ENCODE data around the gene POLG.
"Not testable (repeated sequence)": the region's sequence is repeated elsewhere in the genome, so short reads cannot be mapped to it uniquely, and the experiment has no call there.

The POLG gene

GRCh38 chr15:89299896-89300295 lies 34.7 kb downstream of the POLG start:
- TF ChIP-seq, protein P1, sequence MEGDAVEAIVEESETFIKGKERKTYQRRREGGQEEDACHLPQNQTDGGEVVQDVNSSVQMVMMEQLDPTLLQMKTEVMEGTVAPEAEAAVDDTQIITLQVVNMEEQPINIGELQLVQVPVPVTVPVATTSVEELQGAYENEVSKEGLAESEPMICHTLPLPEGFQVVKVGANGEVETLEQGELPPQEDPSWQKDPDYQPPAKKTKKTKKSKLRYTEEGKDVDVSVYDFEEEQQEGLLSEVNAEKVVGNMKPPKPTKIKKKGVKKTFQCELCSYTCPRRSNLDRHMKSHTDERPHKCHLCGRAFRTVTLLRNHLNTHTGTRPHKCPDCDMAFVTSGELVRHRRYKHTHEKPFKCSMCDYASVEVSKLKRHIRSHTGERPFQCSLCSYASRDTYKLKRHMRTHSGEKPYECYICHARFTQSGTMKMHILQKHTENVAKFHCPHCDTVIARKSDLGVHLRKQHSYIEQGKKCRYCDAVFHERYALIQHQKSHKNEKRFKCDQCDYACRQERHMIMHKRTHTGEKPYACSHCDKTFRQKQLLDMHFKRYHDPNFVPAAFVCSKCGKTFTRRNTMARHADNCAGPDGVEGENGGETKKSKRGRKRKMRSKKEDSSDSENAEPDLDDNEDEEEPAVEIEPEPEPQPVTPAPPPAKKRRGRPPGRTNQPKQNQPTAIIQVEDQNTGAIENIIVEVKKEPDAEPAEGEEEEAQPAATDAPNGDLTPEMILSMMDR (IDR thresholded peaks at IDR 0.05; ENCODE audit: insufficient read depth, low read length, missing control alignments): peak; percentile 20
- peak; percentile 23 for DNase-seq (ENCODE audit: low read depth, low spot score)
- POLR2A ChIA-PET: no interaction called here
- no peak overlapping the region for H3K4me3 ChIP-seq (ENCODE audit: low read depth, low read length)
- CTCF ChIA-PET: interaction anchor here (0.6 to 7.1 kb wide), 17 partner anchors 9 to 619 kb away, joined by 3 to 123 read pairs (median 6); partner anchors contain the start of gene FANCI

DNA sequence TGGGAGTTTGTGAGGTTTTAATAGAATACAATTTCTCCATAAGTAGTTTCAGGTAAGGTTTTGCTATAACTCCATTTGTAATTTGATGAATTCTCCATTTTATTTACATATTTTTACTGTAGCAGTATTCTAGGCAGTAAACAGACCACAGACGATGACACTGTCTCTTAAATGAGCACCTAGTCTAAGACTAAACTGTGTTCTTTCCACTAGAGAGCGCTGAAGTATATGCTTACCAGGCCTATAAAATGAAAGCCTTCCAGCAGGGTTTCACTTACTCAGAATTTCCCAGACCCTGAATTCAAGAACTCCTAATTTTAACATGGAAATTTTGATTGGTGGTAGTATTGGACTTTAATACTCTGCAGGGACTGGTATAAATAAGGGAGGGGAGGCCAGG lies 41.6 kb downstream of the POLG start:
- POLR2A ChIA-PET: interaction anchor here (0.6 kb wide), 1 partner anchor 13 kb away, joined by 3 read pairs; no protein-coding TSS in a partner anchor
- DNase-seq (ENCODE audit: low read depth, low spot score): no peak
- CTCF ChIA-PET: interaction anchor here (2.8 to 3.3 kb wide), 2 partner anchors 12 to 86 kb away, joined by 8 read pairs; no protein-coding TSS in a partner anchor
- TF ChIP-seq, protein P1 (IDR thresholded peaks at IDR 0.05; ENCODE audit: insufficient read depth, low read length, missing control alignments): no peak
- H3K4me3 ChIP-seq (ENCODE audit: low read depth, low read length): no peak overlapping the region

DNA sequence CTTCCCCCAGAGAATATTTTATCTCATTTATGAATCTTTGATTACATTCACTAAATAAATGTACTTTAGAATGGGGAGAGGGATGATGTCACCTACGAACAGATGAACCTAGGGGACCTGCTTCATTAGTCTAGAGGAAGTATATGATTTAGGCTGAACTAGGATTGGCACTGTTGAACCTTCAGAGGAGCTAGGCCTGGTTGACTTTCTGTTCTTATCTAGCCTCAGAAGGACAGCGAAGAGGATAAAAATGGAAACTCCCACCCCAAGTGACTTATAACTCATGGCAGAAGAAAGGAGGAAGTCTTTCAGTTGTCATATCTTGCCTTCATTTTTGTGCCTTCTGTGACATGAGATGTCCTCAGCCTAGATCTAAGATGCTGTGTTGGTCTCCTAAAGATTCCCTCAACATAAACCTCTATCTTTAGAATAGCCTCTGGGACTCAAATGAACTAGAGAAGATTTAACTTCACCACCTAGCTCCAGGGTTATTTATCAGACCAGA lies 42.6 kb downstream of the POLG start:
- POLR2A ChIA-PET: no interaction called here
- DNase-seq (ENCODE audit: low read depth, low spot score): no peak
- TF ChIP-seq, protein P1 (IDR thresholded peaks at IDR 0.05; ENCODE audit: insufficient read depth, low read length, missing control alignments): no peak
- CTCF ChIA-PET: interaction anchor here (1.4 to 2.8 kb wide), 2 partner anchors 14 to 85 kb away, joined by 4 to 8 read pairs; no protein-coding TSS in a partner anchor
- H3K4me3 ChIP-seq (ENCODE audit: low read depth, low read length): no peak overlapping the region

DNA sequence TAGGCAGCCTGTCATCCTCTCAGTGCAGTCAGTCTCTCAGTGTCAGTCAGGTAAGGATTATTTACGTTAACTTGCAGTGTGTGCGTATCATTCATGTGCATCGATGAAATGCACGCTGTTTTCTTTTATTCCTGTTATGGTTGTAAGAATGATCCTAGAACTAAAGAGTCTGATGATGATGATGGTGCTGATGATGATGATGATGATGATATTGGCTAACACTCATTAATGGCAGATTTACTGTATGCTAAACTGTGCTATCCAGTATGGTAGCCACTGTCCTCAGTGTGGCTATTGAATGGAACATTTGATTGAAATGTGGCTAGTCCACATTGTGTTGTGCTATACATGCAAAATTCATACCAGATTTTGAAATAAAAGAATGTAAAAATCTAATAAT lies 51.4 kb downstream of the POLG start:
- no peak for DNase-seq (ENCODE audit: low read depth, low spot score)
- ChIA-PET CTCF (interaction anchor here (0.9 to 4.1 kb wide), 2 partner anchors 12 to 18 kb away, joined by 3 to 17 read pairs; no protein-coding TSS in a partner anchor), POLR2A (no interaction called here)
- TF ChIP-seq, protein P1 (IDR thresholded peaks at IDR 0.05; ENCODE audit: insufficient read depth, low read length, missing control alignments): no peak
- no peak overlapping the region for H3K4me3 ChIP-seq (ENCODE audit: low read depth, low read length)

GRCh38 chr15:89282631-89283030 lies 52.0 kb downstream of the POLG start:
- ChIA-PET CTCF (interaction anchor here (0.9 to 4.1 kb wide), 4 partner anchors 12 to 76 kb away, joined by 3 to 17 read pairs (median 6); no protein-coding TSS in a partner anchor), POLR2A (no interaction called here)
- H3K4me3 ChIP-seq (ENCODE audit: low read depth, low read length): no peak overlapping the region
- TF ChIP-seq, protein P1 (IDR thresholded peaks at IDR 0.05; ENCODE audit: insufficient read depth, low read length, missing control alignments): no peak
- no peak for DNase-seq (ENCODE audit: low read depth, low spot score)

DNA sequence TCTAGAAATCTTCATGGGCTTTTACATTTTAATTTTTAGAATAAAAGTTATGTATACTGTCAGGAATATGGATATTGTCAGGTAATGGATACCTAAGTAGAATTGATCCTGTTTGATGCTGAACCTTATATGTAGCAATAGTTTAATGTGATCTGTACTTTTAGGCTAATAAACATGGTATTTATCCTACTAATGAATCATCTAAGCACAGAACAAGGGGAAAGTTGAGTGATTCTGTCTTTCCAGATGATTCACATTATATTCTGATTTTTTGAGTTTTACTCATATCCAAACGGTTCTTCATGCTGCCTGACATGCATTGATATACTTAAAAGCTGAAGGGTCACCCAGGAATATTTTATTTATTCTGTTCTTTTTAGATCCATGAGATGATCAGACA lies 56.3 kb downstream of the POLG start:
- TF ChIP-seq, protein P1 (IDR thresholded peaks at IDR 0.05; ENCODE audit: insufficient read depth, low read length, missing control alignments): no peak
- no peak for DNase-seq (ENCODE audit: low read depth, low spot score)
- H3K4me3 ChIP-seq (ENCODE audit: low read depth, low read length): no peak overlapping the region
- POLR2A ChIA-PET: no interaction called here
- CTCF ChIA-PET: interaction anchor here (1.5 kb wide), 1 partner anchor 14 kb away, joined by 4 read pairs; no protein-coding TSS in a partner anchor

DNA sequence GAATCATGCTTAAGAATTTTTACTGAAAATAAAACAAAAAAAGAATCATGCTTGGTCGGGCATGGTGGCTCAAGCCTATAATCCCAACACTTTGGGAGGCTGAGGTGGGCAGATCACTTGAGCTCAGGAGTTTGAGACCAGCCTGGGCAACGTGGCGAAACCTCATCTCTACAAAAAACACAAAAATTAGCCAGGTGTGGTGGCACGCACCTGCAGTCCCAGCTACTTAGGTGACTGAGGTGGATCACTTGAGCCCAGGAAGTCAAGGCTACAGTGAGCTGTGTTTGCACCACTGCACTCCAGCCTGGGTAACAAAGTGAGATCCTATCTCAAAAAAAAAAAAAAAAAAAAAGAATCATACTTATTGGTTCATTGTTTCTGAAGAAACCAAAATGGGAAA lies 57.3 kb downstream of the POLG start:
- CTCF ChIA-PET: interaction anchor here (1.1 to 4.3 kb wide), 4 partner anchors 10 to 71 kb away, joined by 4 to 21 read pairs (median 4); no protein-coding TSS in a partner anchor
- DNase-seq (ENCODE audit: low read depth, low spot score); H3K4me3 ChIP-seq (ENCODE audit: low read depth, low read length); POLR2A ChIA-PET: not testable (repeated sequence)

All from AG04449 (cell line).